ENCODE data around the gene PLPPR1. TPM values are rescaled to one million over a fixed set of nuclear protein-coding genes. Genes with fewer than 3 reads are reported as not detected.

Gene PLPPR1
- total and polyA plus RNA-seq, 8 donors = 0.30 to 3.1 (median 0.55) TPM; not detected in 1

DNA sequence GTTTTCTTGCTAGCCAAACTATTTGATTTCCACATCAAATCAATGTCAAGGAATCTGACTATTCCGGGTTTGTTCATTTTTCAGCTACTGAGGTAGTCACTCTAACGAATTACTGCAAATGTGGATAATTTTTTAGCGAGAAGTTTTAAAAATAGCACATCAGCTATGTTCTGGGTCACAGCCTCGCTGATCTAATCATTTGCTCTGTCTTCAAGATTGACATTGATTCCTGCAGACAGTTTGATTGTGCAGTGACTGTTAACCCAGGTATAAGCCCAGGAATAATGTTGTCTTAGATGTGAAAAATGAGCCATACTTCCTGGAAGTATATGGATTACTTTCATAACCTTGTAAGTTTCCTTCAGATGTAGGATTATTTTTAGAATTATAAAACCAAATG lies 181.1 kb downstream of the PLPPR1 start:
- intact Hi-C loops (cut with DNase I) = no loop called here
- Histone ChIP-seq H3K27me3 (no peaks in the 10 kb centered on the region), H3K36me3 (no peaks in the 10 kb centered on the region), H3K9me3 (no peaks in the 10 kb centered on the region), H3K27ac (no peak overlapping the region), H3K4me3 (no peak overlapping the region), H3K4me1 (no peaks in the 10 kb centered on the region)
- DNase-seq (no peak), ATAC-seq (no peak), FAIRE-seq (no peak)
- 59 to 61% methylated on average over 4 of the region's 4 CpGs for WGBS, 2 donors
- TF ChIP-seq, protein P1, sequence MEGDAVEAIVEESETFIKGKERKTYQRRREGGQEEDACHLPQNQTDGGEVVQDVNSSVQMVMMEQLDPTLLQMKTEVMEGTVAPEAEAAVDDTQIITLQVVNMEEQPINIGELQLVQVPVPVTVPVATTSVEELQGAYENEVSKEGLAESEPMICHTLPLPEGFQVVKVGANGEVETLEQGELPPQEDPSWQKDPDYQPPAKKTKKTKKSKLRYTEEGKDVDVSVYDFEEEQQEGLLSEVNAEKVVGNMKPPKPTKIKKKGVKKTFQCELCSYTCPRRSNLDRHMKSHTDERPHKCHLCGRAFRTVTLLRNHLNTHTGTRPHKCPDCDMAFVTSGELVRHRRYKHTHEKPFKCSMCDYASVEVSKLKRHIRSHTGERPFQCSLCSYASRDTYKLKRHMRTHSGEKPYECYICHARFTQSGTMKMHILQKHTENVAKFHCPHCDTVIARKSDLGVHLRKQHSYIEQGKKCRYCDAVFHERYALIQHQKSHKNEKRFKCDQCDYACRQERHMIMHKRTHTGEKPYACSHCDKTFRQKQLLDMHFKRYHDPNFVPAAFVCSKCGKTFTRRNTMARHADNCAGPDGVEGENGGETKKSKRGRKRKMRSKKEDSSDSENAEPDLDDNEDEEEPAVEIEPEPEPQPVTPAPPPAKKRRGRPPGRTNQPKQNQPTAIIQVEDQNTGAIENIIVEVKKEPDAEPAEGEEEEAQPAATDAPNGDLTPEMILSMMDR (IDR thresholded peaks at IDR 0.05) = no peak

DNA sequence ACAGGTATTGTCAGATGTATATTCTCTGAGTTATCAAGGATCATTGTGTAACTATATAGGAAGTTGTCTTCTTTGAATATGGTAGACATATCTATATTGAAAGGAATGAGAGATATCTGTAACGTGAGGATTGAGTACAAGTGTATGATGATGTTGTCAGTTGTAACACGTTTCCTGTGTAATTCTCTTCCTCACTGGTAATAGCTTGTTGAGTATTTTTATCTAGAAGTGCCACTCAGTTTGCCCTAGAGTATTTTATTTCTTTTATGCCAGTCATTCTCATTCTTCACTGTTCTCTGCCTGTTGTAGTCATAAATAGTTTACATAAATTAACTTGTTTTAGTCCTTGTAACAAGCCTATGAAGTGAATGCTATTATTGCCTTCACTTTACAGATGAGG lies 184.1 kb downstream of the PLPPR1 start:
- intact Hi-C loops (cut with DNase I) = no loop called here
- WGBS, 2 donors = 63 to 68% methylated on average over 2 of the region's 2 CpGs
- Histone ChIP-seq H3K4me1 (no peaks in the 10 kb centered on the region), H3K27ac (no peak overlapping the region), H3K36me3 (no peaks in the 10 kb centered on the region), H3K9me3 (no peaks in the 10 kb centered on the region), H3K4me3 (no peak overlapping the region), H3K27me3 (no peaks in the 10 kb centered on the region)
- no peak for ATAC-seq
- DNase-seq = no peak
- FAIRE-seq = no peak
- TF ChIP-seq, protein P1 (IDR thresholded peaks at IDR 0.05) = no peak

DNA sequence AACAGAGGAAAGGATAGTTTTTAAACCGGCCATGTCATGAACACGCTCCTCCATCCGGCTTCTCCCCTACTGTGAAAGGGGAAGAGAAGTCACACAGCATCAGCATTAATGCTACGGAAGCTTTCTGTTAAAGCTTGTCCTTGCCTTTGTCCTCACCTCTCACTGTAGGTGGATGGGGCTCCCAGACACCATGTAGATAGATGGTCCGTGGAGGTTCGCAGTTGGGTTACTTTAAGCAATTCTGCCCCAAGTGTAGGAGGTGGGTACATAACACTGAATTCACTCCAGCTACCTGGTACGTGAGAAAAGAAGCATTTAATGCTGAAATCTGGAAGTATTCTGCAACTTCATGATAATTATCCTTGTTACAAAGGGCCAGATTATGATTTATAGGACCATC lies 190.5 kb downstream of the PLPPR1 start:
- H3K36me3 ChIP-seq = no peaks in the 10 kb centered on the region
- no peak overlapping the region for H3K27ac ChIP-seq
- TF ChIP-seq, protein P1 (IDR thresholded peaks at IDR 0.05) = no peak
- FAIRE-seq (no peak), ATAC-seq (no peak), DNase-seq (no peak)
- H3K4me1 ChIP-seq = no peaks in the 10 kb centered on the region
- 81 to 89% methylated on average over 7 of the region's 7 CpGs for WGBS, 2 donors
- H3K9me3 ChIP-seq = no peaks in the 10 kb centered on the region
- H3K27me3 ChIP-seq = no peaks in the 10 kb centered on the region
- H3K4me3 ChIP-seq = no peak overlapping the region
- intact Hi-C loops (cut with DNase I) = no loop called here

DNA sequence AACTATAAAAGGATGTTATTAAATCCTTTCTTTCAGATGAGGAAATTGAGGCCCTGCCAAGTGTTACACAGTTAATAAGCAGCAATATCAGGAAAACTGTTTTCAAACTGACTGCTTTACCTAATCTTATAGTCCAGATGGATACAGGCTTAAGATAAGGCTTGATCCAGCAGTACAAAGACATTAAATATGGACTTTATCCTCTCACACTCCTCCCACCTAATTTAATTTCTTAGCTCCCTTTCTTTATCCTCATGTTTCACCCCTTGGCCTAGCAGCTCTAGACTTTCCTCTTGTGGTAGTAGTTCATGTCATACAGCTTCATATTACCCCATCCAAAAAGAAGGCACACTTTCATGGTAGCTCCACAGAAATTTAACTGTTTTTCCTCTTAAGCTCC lies 191.8 kb downstream of the PLPPR1 start:
- TF ChIP-seq, protein P1 (IDR thresholded peaks at IDR 0.05) = no peak
- DNase-seq (no peak), FAIRE-seq (no peak), ATAC-seq (no peak)
- Histone ChIP-seq H3K4me3 (no peak overlapping the region), H3K9me3 (no peaks in the 10 kb centered on the region), H3K36me3 (no peaks in the 10 kb centered on the region), H3K27ac (no peak overlapping the region), H3K4me1 (no peaks in the 10 kb centered on the region), H3K27me3 (no peaks in the 10 kb centered on the region)
- intact Hi-C loops (cut with DNase I) = no loop called here

DNA sequence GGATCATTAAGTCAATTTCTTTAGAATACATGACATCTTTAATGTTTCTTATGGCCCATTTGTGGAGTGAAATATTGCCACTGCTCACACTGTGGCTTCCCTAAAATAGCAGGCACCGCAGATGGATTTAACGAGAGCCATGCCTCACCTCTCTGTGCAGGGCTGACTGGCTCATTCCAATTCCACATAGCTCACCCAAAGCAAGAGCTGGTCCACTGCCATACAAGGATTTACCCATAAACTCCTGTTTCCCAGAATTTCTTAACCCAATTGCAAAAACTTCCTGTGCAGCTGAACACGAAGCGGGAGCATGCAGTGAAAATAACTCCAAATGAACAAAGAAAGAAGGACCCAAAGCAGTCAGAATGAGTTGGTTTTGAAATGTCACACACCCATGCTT lies 196.7 kb downstream of the PLPPR1 start:
- no peak for FAIRE-seq
- ATAC-seq = no peak
- intact Hi-C loops (cut with DNase I) = no loop called here
- no peak for DNase-seq
- TF ChIP-seq, protein P1 (IDR thresholded peaks at IDR 0.05) = no peak
- no peaks in the 10 kb centered on the region for H3K4me1 ChIP-seq
- H3K36me3 ChIP-seq = no peaks in the 10 kb centered on the region
- H3K4me3 ChIP-seq = no peak overlapping the region
- no peak overlapping the region for H3K27ac ChIP-seq
- H3K9me3 ChIP-seq = no peaks in the 10 kb centered on the region
- 88 to 89% methylated on average over 4 of the region's 4 CpGs for WGBS, 2 donors
- H3K27me3 ChIP-seq = no peaks in the 10 kb centered on the region

Data from pancreas (tissue), 10 donors.